ENCODE results near the gene LSM14B. TPM values are rescaled to one million over a fixed set of nuclear protein-coding genes. Genes with fewer than 3 reads are reported as not detected.

Gene LSM14B
- total RNA-seq, 1 donor from 2014 or later: 85.8 TPM

DNA sequence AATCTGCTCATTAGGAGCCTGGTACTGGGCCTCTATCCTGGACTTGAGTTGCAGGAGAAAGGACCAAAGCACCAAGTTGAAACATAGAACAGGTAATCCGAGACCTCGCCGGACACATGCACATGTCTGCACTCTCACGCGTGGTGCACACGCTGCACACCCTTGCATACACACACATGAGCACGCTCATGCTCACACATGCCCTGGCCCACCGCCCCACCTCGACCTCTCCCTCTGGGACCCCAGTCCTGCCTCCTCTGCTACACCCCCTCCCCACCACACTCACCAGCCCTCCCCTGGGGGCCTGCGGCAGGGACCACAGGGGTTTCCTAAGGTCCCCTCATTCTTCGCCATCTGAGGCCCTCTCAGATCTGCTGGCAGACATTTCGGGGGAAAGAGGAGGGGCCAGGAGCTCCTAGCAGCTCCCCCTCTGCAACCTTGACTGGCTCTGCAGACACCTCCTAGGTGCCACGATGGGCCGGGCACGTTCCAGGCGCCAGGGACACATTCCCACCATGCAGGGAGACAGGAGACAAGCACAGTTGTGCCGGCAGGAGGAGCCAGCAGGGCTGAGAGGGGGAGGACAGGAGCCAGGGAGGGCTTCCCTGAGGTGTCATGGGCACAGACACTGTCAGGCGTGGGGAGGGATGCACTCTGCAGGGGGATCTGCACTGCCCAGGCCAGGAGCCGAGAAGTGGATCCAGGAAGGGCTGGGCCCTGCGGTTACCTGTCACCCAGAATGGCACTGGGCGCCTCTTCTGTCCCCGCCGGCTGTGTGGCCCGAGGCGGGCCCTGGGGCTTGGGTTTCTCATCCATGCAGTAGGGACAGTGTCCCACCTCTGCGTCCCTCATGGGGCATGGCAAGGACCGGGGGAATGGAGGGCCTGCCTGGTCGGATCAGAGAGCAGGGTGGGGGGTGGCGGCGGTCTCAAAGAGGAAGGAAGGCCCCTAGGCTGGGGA, 25.6 kb upstream of the LSM14B start:
- Histone ChIP-seq H3K27me3 (ENCODE audit: control insufficient read depth, insufficient read depth, low read length) (no peaks in the 10 kb centered on the region), H3K36me3 (ENCODE audit: control insufficient read depth, insufficient read depth, low read length) (no peaks in the 10 kb centered on the region), H3K4me3 (ENCODE audit: low read depth, low read length) (no peak overlapping the region)
- TF ChIP-seq, protein P1, sequence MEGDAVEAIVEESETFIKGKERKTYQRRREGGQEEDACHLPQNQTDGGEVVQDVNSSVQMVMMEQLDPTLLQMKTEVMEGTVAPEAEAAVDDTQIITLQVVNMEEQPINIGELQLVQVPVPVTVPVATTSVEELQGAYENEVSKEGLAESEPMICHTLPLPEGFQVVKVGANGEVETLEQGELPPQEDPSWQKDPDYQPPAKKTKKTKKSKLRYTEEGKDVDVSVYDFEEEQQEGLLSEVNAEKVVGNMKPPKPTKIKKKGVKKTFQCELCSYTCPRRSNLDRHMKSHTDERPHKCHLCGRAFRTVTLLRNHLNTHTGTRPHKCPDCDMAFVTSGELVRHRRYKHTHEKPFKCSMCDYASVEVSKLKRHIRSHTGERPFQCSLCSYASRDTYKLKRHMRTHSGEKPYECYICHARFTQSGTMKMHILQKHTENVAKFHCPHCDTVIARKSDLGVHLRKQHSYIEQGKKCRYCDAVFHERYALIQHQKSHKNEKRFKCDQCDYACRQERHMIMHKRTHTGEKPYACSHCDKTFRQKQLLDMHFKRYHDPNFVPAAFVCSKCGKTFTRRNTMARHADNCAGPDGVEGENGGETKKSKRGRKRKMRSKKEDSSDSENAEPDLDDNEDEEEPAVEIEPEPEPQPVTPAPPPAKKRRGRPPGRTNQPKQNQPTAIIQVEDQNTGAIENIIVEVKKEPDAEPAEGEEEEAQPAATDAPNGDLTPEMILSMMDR (IDR thresholded peaks at IDR 0.05; ENCODE audit: insufficient read depth, low read length, severe bottlenecking): no peak
- no peak for FAIRE-seq
- no peak for DNase-seq (ENCODE audit: low read depth)

DNA sequence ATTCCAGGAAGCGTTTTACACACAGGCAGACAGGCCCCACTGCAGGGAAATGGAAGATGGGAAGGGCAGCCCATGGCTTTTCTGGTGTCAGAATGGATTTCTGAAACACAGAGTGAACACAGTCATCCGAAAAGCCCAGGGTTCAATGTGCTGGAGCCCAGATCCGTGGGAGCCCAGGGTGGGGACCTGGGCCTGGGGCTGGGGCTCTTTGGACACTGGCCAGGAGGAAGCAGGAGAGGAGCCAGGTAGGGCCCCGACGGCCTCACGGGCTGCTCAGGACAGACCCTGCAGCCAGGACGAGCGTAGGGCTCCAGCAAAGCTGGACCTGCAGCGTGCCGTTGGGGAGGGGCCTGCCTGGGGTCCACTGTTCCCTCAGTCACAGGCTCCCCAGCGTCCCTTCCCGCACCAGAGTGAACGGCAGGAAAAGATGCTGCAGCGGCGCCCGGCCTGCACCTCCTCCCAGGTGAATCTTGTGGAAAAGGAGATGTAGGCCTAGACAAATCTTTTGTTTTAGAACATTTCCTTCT, 24.3 kb upstream of the LSM14B start:
- FAIRE-seq: no peak

DNA sequence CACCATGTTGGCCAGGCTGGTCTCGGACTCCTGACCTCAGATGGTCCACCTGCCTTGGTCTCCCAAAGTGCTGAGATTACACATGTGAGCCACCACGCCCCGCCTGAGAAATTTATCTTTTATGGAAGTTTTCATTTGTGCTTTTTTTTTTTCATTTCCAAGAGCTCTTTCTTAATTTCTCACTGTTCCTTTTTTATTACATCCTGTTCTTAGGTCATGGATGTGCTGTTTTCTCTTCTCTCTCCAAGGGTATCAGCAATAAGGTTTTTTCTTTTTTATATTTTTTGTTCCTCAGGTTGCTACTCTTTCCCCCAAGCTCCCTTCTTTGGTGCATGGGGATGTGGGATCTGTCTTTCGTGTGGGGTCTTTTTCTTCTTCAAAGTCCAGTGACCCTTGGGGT, 21.2 kb upstream of the LSM14B start:
- Histone ChIP-seq H3K36me3 (ENCODE audit: control insufficient read depth, insufficient read depth, low read length) (no peaks in the 10 kb centered on the region), H3K27me3 (ENCODE audit: control insufficient read depth, insufficient read depth, low read length) (no peaks in the 10 kb centered on the region), H3K4me3 (ENCODE audit: low read depth, low read length) (no peak overlapping the region)
- FAIRE-seq (no peak), DNase-seq (ENCODE audit: low read depth) (no peak)
- TF ChIP-seq, protein P1 (IDR thresholded peaks at IDR 0.05; ENCODE audit: insufficient read depth, low read length, severe bottlenecking): no peak

More for the DNA sequence above, 24.3 kb upstream of the LSM14B start:
- TF ChIP-seq, protein P1 (IDR thresholded peaks at IDR 0.05; ENCODE audit: insufficient read depth, low read length, severe bottlenecking): no peak
- DNase-seq (ENCODE audit: low read depth): no peak
- Histone ChIP-seq H3K36me3 (ENCODE audit: control insufficient read depth, insufficient read depth, low read length) (no peaks in the 10 kb centered on the region), H3K27me3 (ENCODE audit: control insufficient read depth, insufficient read depth, low read length) (no peaks in the 10 kb centered on the region), H3K4me3 (ENCODE audit: low read depth, low read length) (no peak overlapping the region)

DNA sequence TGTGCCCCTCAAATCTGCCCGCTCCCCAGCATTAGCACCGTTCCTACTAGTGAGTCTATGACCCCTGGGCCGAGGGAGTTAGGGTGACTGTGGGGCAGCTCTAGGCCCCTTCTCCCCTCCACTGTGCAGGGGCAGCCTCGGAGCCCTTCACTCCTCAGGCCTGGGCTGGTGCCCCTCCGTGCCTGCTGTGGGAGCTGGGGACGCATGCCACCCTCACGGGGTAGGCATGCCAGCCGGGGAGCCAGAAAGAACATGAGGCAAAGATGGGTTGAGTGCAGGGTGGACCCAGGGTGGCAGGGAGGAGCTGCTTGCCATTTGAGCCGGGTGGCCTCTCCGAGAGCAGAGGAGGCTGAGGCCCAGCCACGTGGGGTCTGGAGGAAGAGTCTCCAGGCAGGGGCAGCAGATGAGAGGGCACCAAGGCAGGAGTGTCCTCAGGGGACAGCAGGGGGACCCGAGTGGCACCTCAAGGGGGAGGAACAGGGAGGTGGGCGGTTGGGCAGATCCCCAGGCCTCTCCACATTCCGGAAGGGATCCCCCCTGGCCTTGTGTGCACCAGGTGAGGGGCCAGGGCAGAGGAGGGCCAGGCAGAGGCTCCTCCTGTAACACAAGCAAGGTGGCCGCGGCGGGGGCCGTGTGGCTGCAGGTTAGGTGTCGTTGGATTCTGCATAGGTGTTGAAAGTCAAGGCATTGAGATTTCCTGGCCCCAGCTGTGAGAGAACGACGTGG, 18.6 kb upstream of the LSM14B start:
- DNase-seq (ENCODE audit: low read depth) (no peak), FAIRE-seq (no peak)
- H3K27me3 ChIP-seq (ENCODE audit: control insufficient read depth, insufficient read depth, low read length): no peaks in the 10 kb centered on the region
- no peak overlapping the region for H3K4me3 ChIP-seq (ENCODE audit: low read depth, low read length)
- TF ChIP-seq, protein P1 (IDR thresholded peaks at IDR 0.05; ENCODE audit: insufficient read depth, low read length, severe bottlenecking): no peak
- H3K36me3 ChIP-seq (ENCODE audit: control insufficient read depth, insufficient read depth, low read length): no peaks in the 10 kb centered on the region

GRCh38 chr20:62104234-62104789, 18.0 kb upstream of the LSM14B start:
- FAIRE-seq (no peak), DNase-seq (ENCODE audit: low read depth) (no peak)
- TF ChIP-seq, protein P1 (IDR thresholded peaks at IDR 0.05; ENCODE audit: insufficient read depth, low read length, severe bottlenecking): no peak
- H3K27me3 ChIP-seq (ENCODE audit: control insufficient read depth, insufficient read depth, low read length): no peaks in the 10 kb centered on the region
- H3K36me3 ChIP-seq (ENCODE audit: control insufficient read depth, insufficient read depth, low read length): no peaks in the 10 kb centered on the region
- H3K4me3 ChIP-seq (ENCODE audit: low read depth, low read length): no peak overlapping the region
